GM12801 (cell line): Measurements from ENCODE around the gene UPF2.

Source experiments
- TF ChIP-seq, protein P1 (sequence below): IDR thresholded peaks from one replicate; pipeline ENCODE4 v1.5.1; 2011; ENCODE audit warnings: control low read depth; ENCODE audit not compliant: insufficient read length; ENCODE audit errors: extremely low read depth

The UPF2 gene

DNA sequence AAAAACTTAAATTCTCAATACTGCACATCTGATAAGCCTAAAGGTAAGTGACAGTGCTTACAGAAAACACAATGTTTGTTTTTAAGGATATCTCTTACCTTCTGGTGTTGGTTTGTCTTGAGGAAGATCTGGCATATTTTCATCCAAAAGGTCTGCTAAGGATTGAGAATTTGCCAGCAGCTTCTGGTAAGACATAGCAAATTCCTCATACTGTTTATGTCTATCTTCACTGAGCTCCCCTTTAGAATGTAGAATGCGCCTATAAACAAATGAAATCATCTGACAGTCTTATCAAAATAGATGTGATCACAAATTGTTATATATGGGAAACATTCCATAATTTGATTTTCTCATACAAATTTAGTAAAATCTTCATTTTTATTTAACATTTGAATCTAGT lies 28.7 kb downstream of the UPF2 start:
- TF ChIP-seq, protein P1, sequence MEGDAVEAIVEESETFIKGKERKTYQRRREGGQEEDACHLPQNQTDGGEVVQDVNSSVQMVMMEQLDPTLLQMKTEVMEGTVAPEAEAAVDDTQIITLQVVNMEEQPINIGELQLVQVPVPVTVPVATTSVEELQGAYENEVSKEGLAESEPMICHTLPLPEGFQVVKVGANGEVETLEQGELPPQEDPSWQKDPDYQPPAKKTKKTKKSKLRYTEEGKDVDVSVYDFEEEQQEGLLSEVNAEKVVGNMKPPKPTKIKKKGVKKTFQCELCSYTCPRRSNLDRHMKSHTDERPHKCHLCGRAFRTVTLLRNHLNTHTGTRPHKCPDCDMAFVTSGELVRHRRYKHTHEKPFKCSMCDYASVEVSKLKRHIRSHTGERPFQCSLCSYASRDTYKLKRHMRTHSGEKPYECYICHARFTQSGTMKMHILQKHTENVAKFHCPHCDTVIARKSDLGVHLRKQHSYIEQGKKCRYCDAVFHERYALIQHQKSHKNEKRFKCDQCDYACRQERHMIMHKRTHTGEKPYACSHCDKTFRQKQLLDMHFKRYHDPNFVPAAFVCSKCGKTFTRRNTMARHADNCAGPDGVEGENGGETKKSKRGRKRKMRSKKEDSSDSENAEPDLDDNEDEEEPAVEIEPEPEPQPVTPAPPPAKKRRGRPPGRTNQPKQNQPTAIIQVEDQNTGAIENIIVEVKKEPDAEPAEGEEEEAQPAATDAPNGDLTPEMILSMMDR, result no peak

DNA sequence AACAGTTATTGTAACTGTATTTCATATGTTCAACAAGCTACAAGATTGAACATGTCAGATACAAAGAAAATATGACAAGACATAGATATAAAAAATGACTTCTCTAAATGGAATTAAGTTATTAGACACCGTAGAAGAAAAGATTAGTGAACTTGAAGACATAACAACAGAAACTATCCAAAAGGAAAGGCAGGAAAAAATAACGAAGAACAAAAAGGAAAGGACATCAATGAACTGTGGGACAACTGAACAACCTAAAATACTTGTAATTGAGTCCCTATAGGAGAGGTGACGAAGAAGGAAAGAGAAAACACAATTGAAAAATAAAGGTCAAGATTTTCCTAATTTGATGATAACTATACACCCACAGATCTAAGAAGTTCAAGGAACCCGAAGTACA lies 32.3 kb downstream of the UPF2 start:
- TF ChIP-seq, protein P1, result no peak

DNA sequence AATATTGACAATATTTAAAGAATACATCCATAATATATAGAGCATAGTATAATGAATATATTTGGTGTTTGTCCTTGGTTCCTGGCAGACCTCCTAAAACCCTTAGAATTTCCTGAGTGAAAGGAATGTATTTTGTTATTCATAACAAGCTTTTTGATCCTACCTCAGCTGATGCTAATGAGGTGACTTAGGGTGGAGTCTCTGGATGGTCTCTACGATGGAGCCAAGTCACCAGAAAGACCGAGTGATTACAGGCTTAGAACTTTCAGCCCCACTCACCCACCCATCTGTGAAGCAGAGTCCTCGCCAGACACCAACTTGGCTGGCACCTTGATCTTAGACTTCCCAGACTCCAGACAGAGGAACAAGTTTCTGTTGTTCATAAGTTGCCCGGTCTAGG lies 35.9 kb downstream of the UPF2 start:
- TF ChIP-seq, protein P1, result no peak

DNA sequence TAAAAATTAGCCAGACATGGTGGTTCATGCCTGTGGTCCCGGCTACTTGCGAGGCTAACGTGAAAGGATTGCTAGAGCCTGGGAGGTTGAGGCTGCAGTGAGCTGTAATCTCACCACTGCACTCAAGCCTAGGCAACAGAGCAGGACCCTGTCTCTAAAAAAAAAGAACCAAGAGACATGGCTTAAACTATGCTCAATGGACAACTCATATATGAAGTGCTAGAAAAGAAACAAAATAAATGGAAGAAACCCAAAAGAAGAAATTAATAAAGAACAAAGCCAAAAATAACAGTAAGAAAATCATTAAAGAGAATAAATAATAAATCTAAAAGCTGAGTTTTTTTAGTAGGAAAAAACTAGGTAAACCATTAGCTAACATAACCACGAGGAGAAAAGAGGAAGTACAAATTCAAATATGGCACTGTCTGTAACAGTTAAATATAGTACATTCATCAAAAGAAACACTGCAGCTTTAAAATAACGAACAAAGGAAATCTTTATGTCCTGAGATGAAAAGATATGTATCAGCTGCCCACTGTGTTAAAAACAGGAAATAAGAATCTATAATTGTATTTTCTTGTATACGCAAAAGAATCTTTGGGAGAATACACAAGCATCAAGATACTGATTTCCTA lies 48.7 kb downstream of the UPF2 start:
- TF ChIP-seq, protein P1, result no peak

DNA sequence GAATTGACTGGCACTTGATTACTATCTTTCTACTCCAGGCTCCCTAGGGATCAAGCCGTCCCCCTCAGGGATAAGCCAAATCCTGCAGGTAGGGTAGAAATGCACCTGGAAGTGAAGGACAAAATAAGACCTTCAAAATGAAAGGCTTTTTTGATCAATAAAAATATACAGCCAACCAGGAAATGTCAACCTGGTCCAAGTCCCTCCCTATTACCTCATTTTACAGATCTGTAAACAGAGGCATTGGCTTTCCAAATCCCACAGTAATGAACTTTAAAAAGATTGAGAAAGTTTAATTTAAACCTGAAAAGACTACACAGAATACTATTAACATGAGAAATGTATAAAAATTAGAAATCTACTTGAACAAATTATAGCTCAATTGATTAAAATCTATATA lies 53.7 kb downstream of the UPF2 start:
- TF ChIP-seq, protein P1, result no peak

DNA sequence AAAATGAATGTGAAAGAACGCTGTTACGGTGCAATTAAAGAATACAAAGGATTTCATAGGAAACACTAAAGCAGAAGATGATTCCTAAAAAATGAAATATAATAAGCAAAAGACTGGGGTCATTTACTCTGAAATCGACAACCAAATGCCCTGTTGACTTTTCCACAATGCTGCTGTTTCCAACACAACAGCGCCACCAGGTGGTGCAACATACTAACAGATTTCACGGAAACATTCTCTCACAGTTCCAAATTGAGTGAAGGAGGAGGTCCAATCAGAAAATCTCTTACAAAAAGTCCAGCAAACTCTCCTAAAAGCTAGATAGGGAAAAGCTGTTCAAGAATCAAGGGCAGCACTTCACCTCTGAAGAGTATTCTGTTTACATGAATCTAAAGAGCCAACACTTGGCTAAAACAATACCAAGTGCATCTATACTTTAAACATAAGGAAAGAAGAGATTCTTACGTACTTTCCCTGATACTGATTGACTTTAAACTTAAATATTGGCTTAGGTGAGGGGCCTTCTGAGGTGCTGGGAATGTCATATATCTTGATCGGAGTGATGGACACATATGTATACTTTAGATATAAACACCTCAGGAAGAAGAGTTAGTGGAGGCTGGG lies 55.9 kb downstream of the UPF2 start:
- TF ChIP-seq, protein P1, result peak; percentile 21

DNA sequence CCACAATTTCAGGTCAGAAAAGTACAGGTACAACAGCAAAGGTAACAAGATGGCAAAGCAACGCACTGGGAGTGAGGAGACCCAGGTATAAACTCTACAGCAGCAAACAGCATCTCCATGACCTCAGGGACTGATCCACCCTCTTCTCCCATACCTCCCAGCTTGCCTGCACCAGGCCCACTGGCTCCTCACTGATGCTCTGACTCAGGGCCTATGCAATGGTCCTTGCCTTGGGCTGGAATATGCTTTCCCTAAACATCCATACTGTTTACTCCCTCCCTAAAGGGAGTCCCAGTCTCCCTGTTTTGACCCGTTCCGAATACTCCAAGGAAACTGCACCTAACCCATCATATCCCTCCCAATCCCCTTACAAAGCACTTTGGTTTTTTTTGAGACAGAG lies 60.4 kb downstream of the UPF2 start:
- TF ChIP-seq, protein P1, result no peak

DNA sequence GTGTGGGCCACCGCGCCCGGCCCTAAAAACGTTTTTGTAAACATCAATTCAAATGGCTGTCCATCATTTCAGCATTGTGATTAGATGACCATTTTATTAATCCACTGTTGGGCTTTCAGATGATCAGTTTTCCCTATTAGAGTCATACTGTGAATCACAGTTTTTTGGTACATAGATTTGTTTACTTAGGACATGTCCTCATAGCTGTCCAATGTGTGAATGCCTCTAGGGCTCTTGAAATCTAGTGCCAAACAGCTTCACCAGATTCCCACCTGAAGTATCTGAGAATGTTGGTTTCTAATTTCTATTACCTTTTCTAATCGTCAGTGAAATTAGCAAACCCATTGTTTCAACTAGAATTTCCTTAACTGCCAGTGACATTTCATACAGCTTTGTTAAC lies 66.8 kb downstream of the UPF2 start:
- TF ChIP-seq, protein P1, result no peak
